ENCODE data around the gene PRDM2.

The PRDM2 gene

GRCh38 chr1:13871413-13871812, 171.4 kb downstream of the PRDM2 start:
- TF ChIP-seq CTCF (IDR thresholded peaks at IDR 0.05; ENCODE audit: low read depth, low read length, missing control alignments), result no peak
- DNase-seq (ENCODE audit: low read depth), result no peak
- in situ Hi-C loops (cut with HindIII; ENCODE audit: low sequenced_read_pairs), result no loop called here
- H3K4me3 ChIP-seq (ENCODE audit: low read depth, low read length), result no peak overlapping the region

GRCh38 chr1:13871886-13872285, 171.9 kb downstream of the PRDM2 start:
- in situ Hi-C loops (cut with HindIII; ENCODE audit: low sequenced_read_pairs), result no loop called here
- DNase-seq (ENCODE audit: low read depth), result no peak
- TF ChIP-seq CTCF (IDR thresholded peaks at IDR 0.05; ENCODE audit: low read depth, low read length, missing control alignments), result no peak
- H3K4me3 ChIP-seq (ENCODE audit: low read depth, low read length), result no peak overlapping the region

- in situ Hi-C loops (cut with HindIII; ENCODE audit: low sequenced_read_pairs), result no loop called here
- DNase-seq (ENCODE audit: low read depth), result no peak
- TF ChIP-seq CTCF (IDR thresholded peaks at IDR 0.05; ENCODE audit: low read depth, low read length, missing control alignments), result no peak
- H3K4me3 ChIP-seq (ENCODE audit: low read depth, low read length), result no peak overlapping the region
Observed at GRCh38 chr1:13873032-13873431, 173.0 kb downstream of the PRDM2 start.
